ENCODE measurements around the gene PGAP3. TPM values are rescaled to one million over a fixed set of nuclear protein-coding genes. Genes with fewer than 3 reads are reported as not detected.
A peak's percentile ranks its signal among the peaks of the same experiment; 100 is the strongest.

The PGAP3 gene
- total RNA-seq, 1 donor from 2014 or later = 23.5 TPM

DNA sequence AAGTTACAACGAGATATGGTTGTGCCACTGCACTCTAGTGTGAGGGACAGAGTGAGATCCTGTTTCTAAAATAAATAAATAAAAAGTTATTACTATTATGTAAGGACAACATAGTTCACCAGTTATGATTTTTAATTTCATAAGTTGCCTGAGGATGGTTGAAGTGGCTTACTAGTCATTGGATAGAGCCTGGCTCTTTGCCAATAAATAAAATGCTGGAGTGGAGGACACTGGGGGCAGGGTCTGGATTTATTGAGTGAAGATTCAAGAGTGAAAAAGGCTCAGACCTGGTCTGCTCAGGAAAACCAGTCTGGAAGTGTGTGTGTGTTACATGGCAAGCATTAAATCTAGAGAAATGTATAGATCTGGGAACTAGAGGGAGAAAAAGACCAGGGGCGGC is 48.8 kb downstream of the PGAP3 start:
- Mint-ChIP-seq H3K36me3 (no peaks in the 10 kb centered on the region), H3K4me1 (ENCODE audit: unreplicated experiment) (peaks cover 43% of the 10 kb centered on the region), H3K27ac (no peak overlapping the region), H3K4me3 (peak overlapping the region; percentile 29), H3K9me3 (no peaks in the 10 kb centered on the region), H3K27me3 (no peaks in the 10 kb centered on the region)
- DNase-seq (ENCODE audit: extremely low spot score, unreplicated experiment) = no peak
- TF ChIP-seq, protein P1, sequence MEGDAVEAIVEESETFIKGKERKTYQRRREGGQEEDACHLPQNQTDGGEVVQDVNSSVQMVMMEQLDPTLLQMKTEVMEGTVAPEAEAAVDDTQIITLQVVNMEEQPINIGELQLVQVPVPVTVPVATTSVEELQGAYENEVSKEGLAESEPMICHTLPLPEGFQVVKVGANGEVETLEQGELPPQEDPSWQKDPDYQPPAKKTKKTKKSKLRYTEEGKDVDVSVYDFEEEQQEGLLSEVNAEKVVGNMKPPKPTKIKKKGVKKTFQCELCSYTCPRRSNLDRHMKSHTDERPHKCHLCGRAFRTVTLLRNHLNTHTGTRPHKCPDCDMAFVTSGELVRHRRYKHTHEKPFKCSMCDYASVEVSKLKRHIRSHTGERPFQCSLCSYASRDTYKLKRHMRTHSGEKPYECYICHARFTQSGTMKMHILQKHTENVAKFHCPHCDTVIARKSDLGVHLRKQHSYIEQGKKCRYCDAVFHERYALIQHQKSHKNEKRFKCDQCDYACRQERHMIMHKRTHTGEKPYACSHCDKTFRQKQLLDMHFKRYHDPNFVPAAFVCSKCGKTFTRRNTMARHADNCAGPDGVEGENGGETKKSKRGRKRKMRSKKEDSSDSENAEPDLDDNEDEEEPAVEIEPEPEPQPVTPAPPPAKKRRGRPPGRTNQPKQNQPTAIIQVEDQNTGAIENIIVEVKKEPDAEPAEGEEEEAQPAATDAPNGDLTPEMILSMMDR (conservative IDR thresholded peaks at IDR 0.05) = no peak

DNA sequence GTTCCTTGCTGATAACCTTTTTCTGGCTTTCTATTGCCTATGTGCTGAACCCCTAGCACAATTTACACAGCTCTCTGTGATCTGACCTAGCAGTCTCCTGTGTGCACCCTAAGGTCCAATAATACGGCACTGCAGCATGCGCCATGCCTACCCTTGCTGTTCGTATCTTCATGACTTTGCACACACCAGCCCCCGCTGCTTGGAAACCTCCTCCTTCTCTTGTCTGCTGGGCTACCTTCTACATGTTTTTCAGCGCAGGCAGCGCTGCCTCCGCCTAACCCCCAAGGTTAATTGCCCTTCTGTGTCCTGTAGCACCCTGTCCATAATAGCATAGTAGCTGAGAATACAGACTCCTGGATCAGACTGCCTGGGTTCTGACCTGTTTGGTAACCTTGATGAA is 49.5 kb downstream of the PGAP3 start:
- Mint-ChIP-seq H3K4me3 (peak overlapping the region; percentile 91), H3K4me1 (ENCODE audit: unreplicated experiment) (peaks cover 37% of the 10 kb centered on the region)

DNA sequence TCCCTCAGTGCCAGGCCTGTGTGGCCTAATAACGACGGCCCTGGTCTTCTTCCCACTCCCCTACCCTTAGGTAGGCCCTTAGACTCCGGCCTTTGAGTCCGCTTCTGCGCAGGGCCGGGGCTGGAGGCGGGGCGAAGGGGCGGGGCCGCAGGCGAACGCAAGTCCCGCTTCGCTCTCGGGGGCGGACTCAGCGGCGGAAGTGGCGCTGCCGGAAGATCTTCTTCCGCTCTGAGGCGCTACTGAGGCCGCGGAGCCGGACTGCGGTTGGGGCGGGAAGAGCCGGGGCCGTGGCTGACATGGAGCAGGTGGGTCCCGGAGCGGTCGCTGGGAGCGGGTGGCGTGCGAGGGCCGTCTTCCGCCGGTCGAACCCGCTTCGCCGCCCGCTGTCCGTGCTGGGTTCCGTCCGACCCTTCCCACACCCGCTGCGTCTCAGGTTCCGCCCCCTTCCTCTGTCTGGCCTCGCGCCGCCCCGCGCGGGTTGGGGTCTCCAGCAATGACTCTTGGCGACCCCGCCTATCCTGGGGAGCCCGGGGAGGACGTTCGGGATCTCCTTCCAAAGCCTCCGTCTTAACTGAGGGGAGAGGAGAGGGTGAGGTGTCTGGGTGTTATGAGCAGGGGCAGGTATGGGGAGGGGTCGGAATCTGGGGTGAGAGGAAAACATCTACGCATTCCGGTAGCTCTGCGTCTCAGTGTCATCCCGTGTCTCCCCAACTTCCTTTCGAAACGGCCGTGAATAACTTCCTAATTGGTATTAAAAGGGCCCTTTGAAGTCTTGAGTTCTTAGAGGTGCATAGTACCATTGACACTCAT is 50.7 kb downstream of the PGAP3 start, which contains the start of gene STARD3:
TSS of gene STARD3 (plus strand) at position 218 of the 810 bp plus-strand sequence. CDS start 16,388 bp downstream, outside the sequence.
- H3K4me3 Mint-ChIP-seq = peak within 1 kb of the TSS; percentile 91

More for the DNA sequence above, 49.5 kb downstream of the PGAP3 start:
- peak overlapping the region; percentile 64 for H3K27ac Mint-ChIP-seq
- no peak for DNase-seq (ENCODE audit: extremely low spot score, unreplicated experiment)
- H3K27me3 Mint-ChIP-seq = no peaks in the 10 kb centered on the region
- H3K36me3 Mint-ChIP-seq = no peaks in the 10 kb centered on the region
- no peaks in the 10 kb centered on the region for H3K9me3 Mint-ChIP-seq
- TF ChIP-seq, protein P1 (conservative IDR thresholded peaks at IDR 0.05) = no peak

DNA sequence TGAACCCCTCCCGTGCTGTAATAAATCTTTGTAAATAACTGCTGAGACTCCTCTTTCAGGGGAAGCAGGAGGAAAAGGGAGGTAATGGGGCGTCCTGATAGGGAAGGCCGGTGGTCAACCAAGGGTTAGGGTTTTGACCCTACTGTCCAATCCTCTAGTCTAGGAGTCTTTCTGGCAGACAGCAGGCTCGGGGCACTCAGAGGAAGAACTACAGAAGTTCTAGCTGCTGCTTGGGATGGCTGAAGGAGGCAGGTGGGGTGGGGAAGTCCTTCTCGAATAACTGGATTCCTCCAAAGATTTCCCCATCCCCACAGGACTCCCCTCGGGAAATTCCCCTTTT is 51.3 kb downstream of the PGAP3 start:
- Mint-ChIP-seq H3K9me3 (no peaks in the 10 kb centered on the region), H3K4me3 (peak overlapping the region; percentile 91)

More for the DNA sequence above, 50.7 kb downstream of the PGAP3 start, which contains the start of gene STARD3:
- TF ChIP-seq, protein P1 (conservative IDR thresholded peaks at IDR 0.05) = peak; percentile 12
- DNase-seq (ENCODE audit: extremely low spot score, unreplicated experiment) = peak; percentile 91
- peak within 1 kb of the TSS; percentile 64 for H3K27ac Mint-ChIP-seq
- peaks cover 30% of the 10 kb centered on the region for H3K4me1 Mint-ChIP-seq (ENCODE audit: unreplicated experiment)
- no peaks in the 10 kb centered on the region for H3K36me3 Mint-ChIP-seq
- H3K27me3 Mint-ChIP-seq = no peaks in the 10 kb centered on the region
- no peaks in the 10 kb centered on the region for H3K9me3 Mint-ChIP-seq

DNA sequence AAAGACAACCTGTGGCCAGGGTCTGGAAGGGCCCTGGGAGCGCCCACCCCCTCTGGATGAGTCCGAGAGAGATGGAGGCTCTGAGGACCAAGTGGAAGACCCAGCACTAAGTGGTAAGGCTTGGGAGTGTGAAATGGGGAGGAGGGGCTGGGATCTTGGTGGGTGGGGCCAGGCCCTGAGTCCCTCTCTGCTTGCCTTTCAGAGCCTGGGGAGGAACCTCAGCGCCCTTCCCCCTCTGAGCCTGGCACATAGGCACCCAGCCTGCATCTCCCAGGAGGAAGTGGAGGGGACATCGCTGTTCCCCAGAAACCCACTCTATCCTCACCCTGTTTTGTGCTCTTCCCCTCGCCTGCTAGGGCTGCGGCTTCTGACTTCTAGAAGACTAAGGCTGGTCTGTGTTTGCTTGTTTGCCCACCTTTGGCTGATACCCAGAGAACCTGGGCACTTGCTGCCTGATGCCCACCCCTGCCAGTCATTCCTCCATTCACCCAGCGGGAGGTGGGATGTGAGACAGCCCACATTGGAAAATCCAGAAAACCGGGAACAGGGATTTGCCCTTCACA is 52.2 kb downstream of the PGAP3 start:
- Mint-ChIP-seq H3K4me1 (ENCODE audit: unreplicated experiment) (peaks cover 34% of the 10 kb centered on the region), H3K36me3 (no peaks in the 10 kb centered on the region), H3K9me3 (no peaks in the 10 kb centered on the region), H3K27me3 (peaks cover 11% of the 10 kb centered on the region), H3K27ac (no peak overlapping the region), H3K4me3 (peak overlapping the region; percentile 91)
- DNase-seq (ENCODE audit: extremely low spot score, unreplicated experiment) = no peak
- TF ChIP-seq, protein P1 (conservative IDR thresholded peaks at IDR 0.05) = no peak

More for the DNA sequence above, 51.3 kb downstream of the PGAP3 start:
- H3K27ac Mint-ChIP-seq = no peak overlapping the region
- no peak for DNase-seq (ENCODE audit: extremely low spot score, unreplicated experiment)
- TF ChIP-seq, protein P1 (conservative IDR thresholded peaks at IDR 0.05) = no peak
- H3K27me3 Mint-ChIP-seq = peaks cover 5% of the 10 kb centered on the region
- H3K36me3 Mint-ChIP-seq = no peaks in the 10 kb centered on the region
- H3K4me1 Mint-ChIP-seq (ENCODE audit: unreplicated experiment) = peaks cover 29% of the 10 kb centered on the region
